NCI-H2227 (cell line): ENCODE results near the gene CTNNA3.

Experiments
- DNase-seq: peaks from one replicate; lab custom pipeline; 2025; ENCODE audit not compliant: unreplicated experiment; lab: John Stamatoyannopoulos, UW

Gene CTNNA3

GRCh38 chr10:67144530-67144929 lies 551.5 kb downstream of the CTNNA3 start:
- no peak for DNase-seq

GRCh38 chr10:67141300-67141699 lies 554.7 kb downstream of the CTNNA3 start:
- DNase-seq = peak; percentile 87

GRCh38 chr10:67140641-67141040 lies 555.4 kb downstream of the CTNNA3 start:
- DNase-seq = peak; percentile 17

DNA sequence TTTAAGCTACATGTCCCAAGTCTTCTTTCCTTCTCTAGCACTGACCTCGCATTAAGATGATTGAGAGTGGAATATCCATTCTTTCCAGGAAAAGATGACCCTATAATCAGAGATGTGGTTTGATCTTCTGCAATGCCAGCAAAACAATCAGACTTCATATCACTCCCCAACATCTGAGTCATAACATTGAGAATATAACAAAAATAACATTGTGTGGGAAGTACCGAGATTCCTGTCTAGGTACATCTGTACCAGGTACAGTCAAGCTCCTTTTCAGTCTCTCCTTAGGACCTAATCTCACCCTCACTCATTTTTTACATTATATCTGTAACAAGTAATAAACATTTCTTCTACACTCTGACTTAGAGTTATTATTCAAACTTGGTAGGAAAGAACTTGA lies 568.6 kb downstream of the CTNNA3 start:
- no peak for DNase-seq

DNA sequence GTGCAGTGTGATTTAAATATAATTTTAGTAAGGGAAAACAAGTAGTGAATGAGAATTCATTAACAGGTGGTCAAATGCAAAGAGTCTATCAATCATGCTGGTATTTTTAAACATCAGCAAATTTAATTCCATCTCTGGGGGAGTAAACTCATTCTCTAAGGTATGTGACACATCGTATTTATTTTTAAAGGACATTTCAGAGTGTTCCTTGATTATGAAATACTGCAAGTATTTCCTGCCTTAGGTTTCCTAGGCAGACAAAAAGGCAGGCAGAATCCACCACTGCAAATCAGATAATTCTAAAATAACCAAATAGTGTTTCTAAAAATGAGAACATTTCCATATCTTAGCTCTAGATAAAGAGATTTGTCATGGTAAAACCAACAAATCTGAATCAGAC lies 576.3 kb downstream of the CTNNA3 start:
- no peak for DNase-seq

GRCh38 chr10:67115972-67116371 lies 580.0 kb downstream of the CTNNA3 start:
- DNase-seq = peak; percentile 29

GRCh38 chr10:67114945-67115344 lies 581.0 kb downstream of the CTNNA3 start:
- DNase-seq = no peak

- DNase-seq = no peak
Measured at GRCh38 chr10:67112765-67113164, 583.2 kb downstream of the CTNNA3 start.

- peak; percentile 71 for DNase-seq
Measured at GRCh38 chr10:67110286-67110685, 585.7 kb downstream of the CTNNA3 start.

GRCh38 chr10:67107670-67108069 lies 588.3 kb downstream of the CTNNA3 start:
- no peak for DNase-seq

DNA sequence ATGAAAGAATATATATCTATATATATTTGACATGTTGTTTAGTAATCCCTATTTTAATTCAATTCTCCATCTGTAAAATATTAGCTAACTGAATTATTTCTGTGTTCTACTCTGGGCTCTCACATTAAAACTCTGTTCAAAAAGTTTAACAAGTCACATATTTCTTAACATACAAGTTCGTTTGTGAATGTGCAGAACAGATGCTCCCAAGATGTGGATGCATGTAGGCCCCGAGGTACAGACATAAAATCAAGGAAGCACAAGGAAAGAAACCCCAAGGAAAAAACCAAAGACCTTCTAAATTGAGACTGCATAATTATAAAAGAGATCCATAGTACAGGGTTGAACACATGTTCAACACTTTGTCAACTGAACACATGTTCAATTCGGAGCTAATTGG lies 595.0 kb downstream of the CTNNA3 start:
- no peak for DNase-seq

GRCh38 chr10:67098461-67098860 lies 597.5 kb downstream of the CTNNA3 start:
- DNase-seq = no peak

DNA sequence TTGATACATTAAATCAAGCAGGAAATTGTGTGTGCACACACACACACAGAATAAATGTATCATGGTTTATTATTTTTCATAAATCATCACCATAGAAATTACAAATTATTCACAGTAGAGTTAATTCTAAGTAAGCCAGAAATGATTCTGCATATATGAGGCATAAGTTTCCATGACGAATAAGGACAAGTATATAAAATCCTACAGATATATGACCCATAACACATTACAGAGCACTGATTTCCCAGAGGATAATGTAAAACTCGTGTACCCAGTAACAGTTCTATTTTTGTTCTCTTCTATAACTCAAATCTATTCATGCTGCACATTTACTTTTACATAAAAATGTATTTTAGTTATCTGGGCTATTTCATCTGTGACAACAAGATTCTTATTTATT lies 600.5 kb downstream of the CTNNA3 start:
- no peak for DNase-seq

DNA sequence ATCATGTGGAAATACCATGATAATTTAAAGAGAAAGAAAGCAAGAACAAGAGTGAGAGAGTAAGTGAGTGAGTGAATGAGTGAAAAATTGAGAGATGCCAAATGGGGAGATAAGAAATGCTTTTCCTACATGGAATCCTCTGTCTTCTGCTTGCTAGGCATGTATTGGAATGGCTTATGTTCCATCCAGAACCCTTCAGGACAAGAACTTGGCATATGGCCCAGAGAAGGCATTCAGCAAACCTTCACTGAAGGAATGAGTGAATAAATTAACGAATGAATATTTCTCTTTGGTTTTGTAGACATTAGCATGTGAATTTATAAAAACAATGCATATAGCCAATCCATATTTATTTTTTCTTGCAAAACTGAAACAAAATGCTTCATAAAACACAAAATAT lies 608.0 kb downstream of the CTNNA3 start:
- no peak for DNase-seq

DNA sequence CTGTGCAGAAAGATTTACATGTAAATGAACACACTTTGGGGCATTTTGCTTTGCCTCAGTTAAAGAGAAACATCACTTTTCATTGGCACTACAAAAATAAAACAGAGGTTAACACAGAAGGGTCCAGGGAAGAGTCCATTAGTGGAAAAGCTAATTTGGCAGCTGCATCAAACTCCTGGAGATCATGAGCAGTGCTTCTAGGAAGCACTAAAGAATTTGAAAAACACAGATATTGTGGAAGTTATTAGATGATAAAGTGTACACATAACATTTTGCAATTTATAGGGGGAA lies 608.9 kb downstream of the CTNNA3 start:
- no peak for DNase-seq

DNA sequence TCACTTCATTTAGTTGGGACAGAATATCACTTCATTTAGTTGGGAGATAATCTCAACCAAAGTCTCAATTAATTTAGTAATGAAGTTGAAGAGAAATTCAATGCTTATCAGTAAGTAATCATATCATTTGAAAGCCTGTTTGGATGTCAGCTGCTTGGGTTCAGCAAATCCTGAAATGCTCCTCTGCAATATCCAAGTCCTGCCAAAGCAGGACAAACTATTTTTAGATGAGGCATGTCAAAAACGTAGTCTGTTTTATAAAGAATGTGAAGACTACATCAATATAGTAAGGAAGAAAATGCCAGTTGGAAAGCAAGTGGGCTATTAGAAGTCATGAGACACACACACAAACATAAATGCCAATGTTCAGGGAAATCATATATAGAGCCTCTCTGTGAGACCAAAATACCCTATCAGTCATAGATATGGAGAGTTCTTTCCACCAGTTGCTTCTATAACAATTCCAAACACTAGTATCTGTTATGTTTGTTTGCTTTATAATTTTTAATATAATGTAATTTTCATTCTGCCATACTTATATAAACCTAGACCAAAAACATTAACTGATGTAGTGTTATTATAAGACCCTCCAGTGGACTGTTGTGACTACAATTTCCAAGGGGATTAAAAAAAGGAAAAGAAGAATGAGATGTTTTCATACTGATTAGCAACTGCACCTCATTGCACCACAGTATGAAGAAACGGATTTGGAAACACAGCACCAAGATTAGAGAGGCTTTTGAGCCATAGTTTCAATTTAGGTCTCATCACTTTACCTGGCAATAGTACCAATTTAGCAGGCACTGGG lies 609.5 kb downstream of the CTNNA3 start:
- no peak for DNase-seq

DNA sequence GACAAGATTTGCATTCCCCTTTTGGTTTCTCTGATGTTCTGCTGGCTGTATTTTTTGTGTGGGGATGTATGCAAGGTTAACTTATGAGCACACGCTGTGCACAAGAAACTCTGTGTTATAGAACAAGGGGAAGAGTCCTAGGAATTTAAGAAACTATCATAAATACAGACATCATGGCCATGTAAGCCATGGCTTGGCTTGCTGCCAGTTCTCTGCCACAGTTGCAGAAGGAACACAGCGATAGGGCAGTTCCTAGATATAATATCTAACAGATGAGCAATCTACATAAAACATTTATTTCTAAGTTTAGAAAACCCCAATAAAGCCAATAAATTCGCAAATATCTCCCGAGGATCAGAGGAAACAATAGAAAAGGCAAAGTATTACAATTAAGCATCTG lies 616.9 kb downstream of the CTNNA3 start:
- DNase-seq = no peak

GRCh38 chr10:67077376-67077775 lies 618.6 kb downstream of the CTNNA3 start:
- DNase-seq = no peak

- DNase-seq = no peak
Measured at GRCh38 chr10:67076144-67076543, 619.9 kb downstream of the CTNNA3 start.

DNA sequence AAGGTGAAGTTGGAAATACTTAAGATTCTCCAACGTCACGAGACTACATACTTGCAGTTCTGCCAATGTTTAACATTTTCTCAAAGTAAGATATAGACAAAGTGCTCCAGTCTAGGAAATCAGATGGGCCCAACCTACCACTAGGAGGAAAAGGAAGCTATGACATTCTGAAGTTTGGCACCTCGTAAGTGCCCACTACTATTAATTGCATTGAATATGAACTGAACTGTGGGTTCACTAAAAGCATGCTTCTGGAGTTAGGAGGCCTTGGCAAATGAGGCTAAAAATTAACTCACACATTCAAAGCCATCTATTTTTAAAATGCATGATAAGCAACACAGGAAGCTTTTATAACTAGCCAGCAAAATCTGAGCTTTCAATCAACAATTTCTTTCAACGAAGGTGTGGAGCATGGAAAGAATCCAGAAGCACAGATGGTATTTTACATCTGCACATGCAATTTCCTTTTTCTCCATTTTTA lies 620.5 kb downstream of the CTNNA3 start:
- DNase-seq = no peak

DNA sequence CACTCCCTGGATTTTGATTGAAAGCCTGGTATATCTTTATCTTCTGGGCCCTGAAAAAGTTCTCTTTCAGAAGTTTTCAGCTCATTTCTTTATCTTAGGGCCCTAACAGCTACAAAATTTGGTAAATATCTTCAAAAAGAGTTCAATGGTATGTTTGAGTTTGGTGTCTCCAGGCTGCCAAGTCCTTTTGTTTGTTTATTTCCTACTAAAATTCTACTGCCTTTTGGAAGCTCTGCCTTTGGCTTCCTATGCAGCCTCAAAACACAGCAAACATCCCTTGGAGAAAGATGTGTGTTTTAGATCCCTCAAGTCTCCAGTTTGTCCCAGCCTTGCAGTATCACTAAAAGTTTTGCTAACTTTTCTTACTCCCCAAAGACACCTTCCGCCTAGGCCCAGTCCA lies 623.3 kb downstream of the CTNNA3 start:
- DNase-seq = no peak

DNA sequence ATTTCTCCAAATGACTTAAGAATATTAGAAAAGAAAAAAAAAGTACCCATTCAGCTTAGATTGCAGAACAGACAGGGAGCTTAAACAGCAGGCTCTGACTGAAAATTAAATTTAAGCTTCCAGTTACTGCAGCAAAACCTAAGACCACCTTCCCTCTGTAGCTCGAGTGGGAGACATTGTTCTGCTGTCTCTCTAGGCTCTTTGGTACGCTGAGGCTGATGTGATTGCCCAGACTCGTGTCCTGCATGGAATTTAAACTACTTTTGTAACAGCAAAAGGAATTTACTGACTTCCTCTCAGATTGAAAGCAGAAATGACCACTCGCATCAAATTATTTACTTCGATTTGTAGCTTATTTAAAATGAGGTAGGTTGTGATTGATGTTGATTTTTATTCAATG lies 645.6 kb downstream of the CTNNA3 start:
- no peak for DNase-seq

DNA sequence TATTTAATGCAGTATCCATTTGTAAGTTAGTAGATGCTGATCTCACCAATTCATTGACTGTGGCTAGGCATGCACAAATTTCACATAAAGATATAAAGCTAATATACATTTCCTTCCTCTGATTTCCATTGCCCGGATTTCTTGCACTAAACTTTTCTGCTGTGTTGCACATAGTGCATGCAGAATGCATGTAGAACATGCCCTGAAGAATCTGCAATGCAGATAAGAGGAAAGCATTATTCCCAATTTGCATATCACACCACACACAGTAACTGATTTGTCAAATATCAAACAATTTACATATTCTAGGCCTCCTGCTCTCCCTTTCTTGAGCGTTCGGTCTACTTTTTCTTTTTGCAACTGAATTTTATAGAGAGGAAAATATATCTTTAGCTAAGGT lies 646.0 kb downstream of the CTNNA3 start:
- no peak for DNase-seq
